ENCODE results near the gene KCNG1.
A peak's percentile ranks its signal among the peaks of the same experiment; 100 is the strongest.
"Not testable (repeated sequence)": the region's sequence is repeated elsewhere in the genome, so short reads cannot be mapped to it uniquely, and the experiment has no call there.

Gene KCNG1

DNA sequence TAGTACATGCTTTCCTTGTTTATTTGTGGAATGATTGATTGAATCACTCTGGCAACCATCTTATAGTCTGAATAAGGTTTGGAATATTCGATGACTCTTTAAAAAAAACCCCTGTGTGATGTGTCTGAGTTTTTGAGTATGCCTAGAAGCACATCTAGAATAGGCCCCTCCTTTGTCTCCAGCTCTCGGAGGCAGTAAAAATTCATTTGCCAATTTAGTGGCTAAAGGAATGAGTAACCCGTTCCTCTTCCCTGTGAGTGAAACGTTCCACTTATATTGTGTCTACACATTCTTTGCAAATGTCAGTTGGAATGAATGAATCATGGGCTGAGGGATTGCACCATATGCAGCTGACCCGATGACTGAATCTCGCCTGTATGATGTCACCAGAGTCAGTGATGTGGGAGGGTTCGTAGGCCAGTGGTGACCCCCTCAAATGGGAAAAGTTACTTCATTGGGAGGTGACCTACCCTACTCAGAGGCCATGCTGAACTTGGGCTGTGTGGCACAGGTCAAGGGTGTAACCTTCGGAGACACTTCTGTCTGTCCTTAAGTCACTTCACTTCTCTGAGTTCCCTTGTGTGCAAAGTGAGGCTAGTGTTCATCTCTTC lies 42.7 kb downstream of the KCNG1 start:
- Histone ChIP-seq H3K18ac (ENCODE audit: low read length) (no peak overlapping the region), H3K79me1 (ENCODE audit: low read depth, low read length) (no peaks in the 10 kb centered on the region)
- no peak for DNase-seq (ENCODE audit: low spot score)

DNA sequence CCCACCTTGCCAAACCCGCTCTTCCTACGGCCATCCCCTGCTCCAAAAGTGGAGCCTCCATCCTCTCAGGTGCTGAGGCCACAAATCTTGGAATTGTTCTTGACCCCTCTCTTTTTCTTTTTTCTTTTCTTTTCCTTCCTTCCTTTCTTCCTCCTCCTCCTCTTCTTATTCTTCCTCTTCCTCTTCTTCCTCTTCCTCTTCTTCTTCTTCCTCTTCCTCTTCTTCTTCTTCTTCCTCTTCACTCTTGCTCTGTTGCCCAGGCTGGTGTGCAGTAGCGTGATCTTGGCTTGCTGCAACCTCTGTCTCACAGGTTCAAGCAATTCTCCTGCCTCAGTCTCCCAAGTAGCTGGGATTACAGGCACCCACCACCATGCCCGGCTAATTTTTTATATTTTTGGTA lies 44.4 kb downstream of the KCNG1 start:
- WGBS, 2 donors (ENCODE audit: extremely low coverage in 2 of 2, insufficient read length in 2 of 2, insufficient replicate concordance in 1 of 2): no CpG with 5 or more reads among the region's 4 CpGs

More for the DNA sequence above, 42.7 kb downstream of the KCNG1 start:
- Histone ChIP-seq H2BK12ac (ENCODE audit: low read length) (no peak overlapping the region), H3K4me2 (ENCODE audit: insufficient read depth, low read length, poor library complexity, severe bottlenecking) (no peak overlapping the region), H4K8ac (ENCODE audit: low read depth, low read length) (no peak overlapping the region), H3K4me3 (ENCODE audit: low read length in 2 of 2) (no peak overlapping the region), H4K91ac (ENCODE audit: low read depth, low read length, poor library complexity) (no peak overlapping the region), H3K4ac (ENCODE audit: low read length) (no peak overlapping the region), H3K14ac (ENCODE audit: low read length) (no peak overlapping the region), H3K27ac (replicated peaks; ENCODE audit: low read length) (no peak overlapping the region), H3K27me3 (ENCODE audit: control insufficient read depth in 3 of 3, insufficient read depth in 3 of 3, low read depth in 1 of 3, low read length in 3 of 3) (no peaks in the 10 kb centered on the region), H2AFZ (ENCODE audit: low read length) (no peak overlapping the region), H3K9me3 (replicated peaks in 1 of 2; ENCODE audit: control insufficient read depth in 2 of 2, insufficient read depth in 1 of 2, low read depth in 1 of 2, low read length in 2 of 2) (peaks cover 0 to 2% of the 10 kb centered on the region in 2 donors), H3K9ac (ENCODE audit: low read depth, low read length, poor library complexity) (no peak overlapping the region), H2AK5ac (ENCODE audit: low read depth, low read length) (peak overlapping the region; percentile 89), H3K36me3 (replicated peaks in 1 of 2; ENCODE audit: control insufficient read depth in 2 of 2, insufficient read depth in 2 of 2, low read length in 2 of 2) (no peaks in the 10 kb centered on the region), H3K23ac (ENCODE audit: low read depth, low read length, poor library complexity) (no peak overlapping the region), H2BK15ac (ENCODE audit: low read length) (no peak overlapping the region), H2BK120ac (ENCODE audit: low read depth, low read length) (no peak overlapping the region), H2BK5ac (ENCODE audit: low read length) (no peak overlapping the region), H3K4me1 (ENCODE audit: control insufficient read depth in 2 of 2, insufficient read depth in 1 of 2, low read depth in 1 of 2, low read length in 2 of 2) (peaks cover 3 to 13% of the 10 kb centered on the region in 2 donors)
- no CpG with 5 or more reads among the region's 8 CpGs for WGBS, 2 donors (ENCODE audit: extremely low coverage in 2 of 2, insufficient read length in 2 of 2, insufficient replicate concordance in 1 of 2)

DNA sequence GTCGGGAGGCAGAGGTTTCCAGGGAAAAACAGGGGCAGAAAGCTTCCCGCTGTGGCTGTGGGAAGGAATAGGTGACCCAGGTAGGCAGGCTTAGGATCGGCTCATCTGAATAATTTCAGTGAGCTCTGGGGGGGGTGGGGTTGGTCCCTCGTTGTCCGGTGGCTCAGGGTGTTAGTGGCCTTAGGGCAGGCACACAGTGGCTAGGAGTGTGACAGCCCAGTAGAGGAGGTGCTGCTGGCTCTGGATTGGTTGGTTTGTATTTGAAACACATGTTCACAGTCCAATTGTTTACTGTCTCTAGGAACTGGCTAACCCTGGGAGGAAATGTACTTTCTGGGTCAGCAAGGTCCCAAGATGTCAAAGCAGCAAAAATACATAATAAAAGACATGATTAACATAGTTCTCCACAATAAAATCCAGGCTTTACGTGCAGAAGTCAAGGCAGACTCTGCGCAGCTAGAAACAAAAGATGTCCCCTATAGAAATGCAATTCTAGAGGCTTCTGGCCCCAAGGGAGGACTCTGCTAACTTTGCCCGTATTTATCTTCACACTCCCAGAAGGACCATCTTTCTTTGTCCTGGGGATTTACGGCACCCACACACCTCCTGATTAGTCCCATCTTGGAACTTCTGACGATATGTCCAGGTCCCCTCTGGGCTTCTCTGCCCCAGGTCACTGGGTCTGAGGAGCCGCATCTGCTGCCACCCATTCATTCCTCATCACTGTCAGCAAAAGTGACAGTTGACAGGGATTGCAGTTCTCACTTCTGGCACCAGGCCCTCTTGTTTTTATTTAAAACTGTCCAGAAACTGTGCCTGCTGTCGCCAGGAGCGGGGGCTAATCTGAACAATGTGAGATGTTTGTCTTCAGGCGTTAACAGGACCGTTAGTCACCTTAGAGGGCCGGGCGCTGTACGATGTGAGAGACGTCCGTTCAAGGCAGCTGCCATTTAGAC lies 45.6 kb downstream of the KCNG1 start:
- Histone ChIP-seq H3K9me3 (replicated peaks in 1 of 2; ENCODE audit: control insufficient read depth in 2 of 2, insufficient read depth in 1 of 2, low read depth in 1 of 2, low read length in 2 of 2) (peaks cover 0 to 2% of the 10 kb centered on the region in 2 donors), H3K18ac (ENCODE audit: low read length) (no peak overlapping the region), H3K36me3 (replicated peaks in 1 of 2; ENCODE audit: control insufficient read depth in 2 of 2, insufficient read depth in 2 of 2, low read length in 2 of 2) (no peaks in the 10 kb centered on the region), H2AFZ (ENCODE audit: low read length) (peak overlapping the region; percentile 74), H2BK5ac (ENCODE audit: low read length) (no peak overlapping the region), H3K4me3 (ENCODE audit: low read length in 2 of 2) (no peak overlapping the region), H2AK5ac (ENCODE audit: low read depth, low read length) (no peak overlapping the region), H3K27ac (replicated peaks; ENCODE audit: low read length) (peak overlapping the region; percentile 10), H3K27me3 (ENCODE audit: control insufficient read depth in 3 of 3, insufficient read depth in 3 of 3, low read depth in 1 of 3, low read length in 3 of 3) (no peaks in the 10 kb centered on the region), H3K4ac (ENCODE audit: low read length) (no peak overlapping the region), H3K4me2 (ENCODE audit: insufficient read depth, low read length, poor library complexity, severe bottlenecking) (no peak overlapping the region), H4K91ac (ENCODE audit: low read depth, low read length, poor library complexity) (no peak overlapping the region), H3K9ac (ENCODE audit: low read depth, low read length, poor library complexity) (no peak overlapping the region), H3K14ac (ENCODE audit: low read length) (no peak overlapping the region), H4K8ac (ENCODE audit: low read depth, low read length) (no peak overlapping the region), H3K23ac (ENCODE audit: low read depth, low read length, poor library complexity) (no peak overlapping the region), H3K79me1 (ENCODE audit: low read depth, low read length) (no peaks in the 10 kb centered on the region), H2BK12ac (ENCODE audit: low read length) (no peak overlapping the region), H2BK120ac (ENCODE audit: low read depth, low read length) (no peak overlapping the region), H2BK15ac (ENCODE audit: low read length) (no peak overlapping the region), H3K4me1 (ENCODE audit: control insufficient read depth in 2 of 2, insufficient read depth in 1 of 2, low read depth in 1 of 2, low read length in 2 of 2) (peaks cover 3 to 13% of the 10 kb centered on the region in 2 donors)
- WGBS, 2 donors (ENCODE audit: extremely low coverage in 2 of 2, insufficient read length in 2 of 2, insufficient replicate concordance in 1 of 2): no CpG with 5 or more reads among the region's 20 CpGs
- DNase-seq (ENCODE audit: low spot score): no peak

More for the DNA sequence above, 44.4 kb downstream of the KCNG1 start:
- H3K18ac ChIP-seq (ENCODE audit: low read length): peak overlapping the region; percentile 32
- H3K27ac ChIP-seq (replicated peaks; ENCODE audit: low read length); H3K14ac ChIP-seq (ENCODE audit: low read length); H3K4me2 ChIP-seq (ENCODE audit: insufficient read depth, low read length, poor library complexity, severe bottlenecking); H3K27me3 ChIP-seq (ENCODE audit: control insufficient read depth in 3 of 3, insufficient read depth in 3 of 3, low read depth in 1 of 3, low read length in 3 of 3); DNase-seq (ENCODE audit: low spot score); H2AK5ac ChIP-seq (ENCODE audit: low read depth, low read length); H3K36me3 ChIP-seq (replicated peaks in 1 of 2; ENCODE audit: control insufficient read depth in 2 of 2, insufficient read depth in 2 of 2, low read length in 2 of 2); H4K91ac ChIP-seq (ENCODE audit: low read depth, low read length, poor library complexity); H3K9ac ChIP-seq (ENCODE audit: low read depth, low read length, poor library complexity); H4K8ac ChIP-seq (ENCODE audit: low read depth, low read length); H3K4me3 ChIP-seq (ENCODE audit: low read length in 2 of 2); H3K79me1 ChIP-seq (ENCODE audit: low read depth, low read length); H2BK120ac ChIP-seq (ENCODE audit: low read depth, low read length); H3K4ac ChIP-seq (ENCODE audit: low read length); H2BK12ac ChIP-seq (ENCODE audit: low read length); H2BK15ac ChIP-seq (ENCODE audit: low read length); H3K23ac ChIP-seq (ENCODE audit: low read depth, low read length, poor library complexity); H2AFZ ChIP-seq (ENCODE audit: low read length); H2BK5ac ChIP-seq (ENCODE audit: low read length); H3K9me3 ChIP-seq (replicated peaks in 1 of 2; ENCODE audit: control insufficient read depth in 2 of 2, insufficient read depth in 1 of 2, low read depth in 1 of 2, low read length in 2 of 2): not testable (repeated sequence)
- peaks cover 3 to 13% of the 10 kb centered on the region in 2 donors for H3K4me1 ChIP-seq (ENCODE audit: control insufficient read depth in 2 of 2, insufficient read depth in 1 of 2, low read depth in 1 of 2, low read length in 2 of 2)

DNA sequence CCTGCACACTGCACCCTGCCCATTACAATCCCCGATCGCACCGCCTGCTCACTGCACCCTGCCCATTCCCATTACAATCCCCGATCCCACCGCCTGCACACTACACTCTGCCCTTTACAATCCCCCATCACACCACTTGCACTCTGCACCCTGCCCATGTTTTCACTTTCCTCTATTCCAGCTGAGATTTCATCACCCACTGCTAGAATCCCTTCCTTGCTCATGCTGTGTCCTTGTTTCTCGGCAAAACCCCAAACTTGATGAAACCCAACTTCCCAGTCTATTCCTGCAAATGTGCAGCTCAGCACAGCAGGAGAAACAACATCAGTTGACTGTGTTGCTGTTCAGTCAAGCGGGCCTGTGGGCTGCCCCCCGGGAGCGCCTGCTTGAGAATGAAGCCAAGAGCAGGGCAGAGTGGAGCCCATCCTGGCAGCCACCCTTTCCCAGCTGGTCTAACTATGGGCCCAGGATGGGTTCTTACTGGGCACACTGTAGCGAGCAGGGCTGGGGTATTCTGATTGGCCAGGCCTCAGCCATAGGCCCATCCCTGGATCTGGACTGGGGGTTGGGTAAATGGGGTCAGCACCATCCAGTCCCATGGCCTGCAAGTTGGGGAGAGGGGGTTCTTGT lies 47.1 kb downstream of the KCNG1 start:
- WGBS, 2 donors (ENCODE audit: extremely low coverage in 2 of 2, insufficient read length in 2 of 2, insufficient replicate concordance in 1 of 2): no CpG with 5 or more reads among the region's 10 CpGs

More for the DNA sequence above, 47.1 kb downstream of the KCNG1 start:
- Histone ChIP-seq H2AFZ (ENCODE audit: low read length) (no peak overlapping the region), H2AK5ac (ENCODE audit: low read depth, low read length) (peak overlapping the region; percentile 47), H3K4me1 (ENCODE audit: control insufficient read depth in 2 of 2, insufficient read depth in 1 of 2, low read depth in 1 of 2, low read length in 2 of 2) (peaks cover 3 to 13% of the 10 kb centered on the region in 2 donors), H3K4ac (ENCODE audit: low read length) (no peak overlapping the region), H3K9ac (ENCODE audit: low read depth, low read length, poor library complexity) (no peak overlapping the region), H3K27ac (replicated peaks; ENCODE audit: low read length) (no peak overlapping the region), H2BK15ac (ENCODE audit: low read length) (peak overlapping the region; percentile 74), H2BK120ac (ENCODE audit: low read depth, low read length) (no peak overlapping the region), H3K79me1 (ENCODE audit: low read depth, low read length) (no peaks in the 10 kb centered on the region), H3K23ac (ENCODE audit: low read depth, low read length, poor library complexity) (peak overlapping the region; percentile 50), H2BK5ac (ENCODE audit: low read length) (no peak overlapping the region), H3K4me3 (ENCODE audit: low read length in 2 of 2) (no peak overlapping the region), H3K4me2 (ENCODE audit: insufficient read depth, low read length, poor library complexity, severe bottlenecking) (no peak overlapping the region), H3K27me3 (ENCODE audit: control insufficient read depth in 3 of 3, insufficient read depth in 3 of 3, low read depth in 1 of 3, low read length in 3 of 3) (no peaks in the 10 kb centered on the region), H4K91ac (ENCODE audit: low read depth, low read length, poor library complexity) (no peak overlapping the region), H3K14ac (ENCODE audit: low read length) (no peak overlapping the region), H2BK12ac (ENCODE audit: low read length) (no peak overlapping the region), H3K9me3 (replicated peaks in 1 of 2; ENCODE audit: control insufficient read depth in 2 of 2, insufficient read depth in 1 of 2, low read depth in 1 of 2, low read length in 2 of 2) (peaks cover 0 to 2% of the 10 kb centered on the region in 2 donors), H3K36me3 (replicated peaks in 1 of 2; ENCODE audit: control insufficient read depth in 2 of 2, insufficient read depth in 2 of 2, low read length in 2 of 2) (no peaks in the 10 kb centered on the region), H4K8ac (ENCODE audit: low read depth, low read length) (no peak overlapping the region), H3K18ac (ENCODE audit: low read length) (peak overlapping the region; percentile 62)
- DNase-seq (ENCODE audit: low spot score): no peak

All from neuronal stem cell (in vitro differentiated cells).